Measurements from ENCODE around the gene SMIM45.

GRCh38 chr22:41966607-41967240 lies 14.8 kb downstream of the SMIM45 start:
- TF ChIP-seq CTCF (conservative IDR thresholded peaks at IDR 0.05) (peak; percentile 73), EZH2 (IDR thresholded peaks at IDR 0.05; ENCODE audit: low read depth) (no peak)

Data from PC-9 (cell line).